ENCODE measurements around the gene CFAP77.
"Not testable (repeated sequence)": the region's sequence is repeated elsewhere in the genome, so short reads cannot be mapped to it uniquely, and the experiment has no call there.

Gene CFAP77

GRCh38 chr9:132552041-132552440 lies 142.0 kb downstream of the CFAP77 start:
- no peak for DNase-seq

- DNase-seq: no peak
These were observed 144.7 kb downstream of the CFAP77 start for GRCh38 chr9:132554755-132555154.

GRCh38 chr9:132555528-132555927 lies 145.5 kb downstream of the CFAP77 start:
- no peak for DNase-seq

GRCh38 chr9:132556235-132556634 lies 146.2 kb downstream of the CFAP77 start:
- DNase-seq: no peak

GRCh38 chr9:132556714-132557113 lies 146.7 kb downstream of the CFAP77 start:
- DNase-seq: no peak

- DNase-seq: no peak
These were observed 147.1 kb downstream of the CFAP77 start for GRCh38 chr9:132557159-132557558.

- DNase-seq: no peak
These were observed 149.7 kb downstream of the CFAP77 start for GRCh38 chr9:132559711-132560110.

GRCh38 chr9:132560616-132561202 lies 150.7 kb downstream of the CFAP77 start:
- DNase-seq: no peak

GRCh38 chr9:132562306-132562573 lies 152.2 kb downstream of the CFAP77 start:
- no peak for DNase-seq

- no peak for DNase-seq
These were observed 154.5 kb downstream of the CFAP77 start for GRCh38 chr9:132564526-132564925.

GRCh38 chr9:132568787-132569186 lies 158.8 kb downstream of the CFAP77 start:
- DNase-seq: not testable (repeated sequence)

- no peak for DNase-seq
These were observed 162.0 kb downstream of the CFAP77 start for GRCh38 chr9:132571806-132572600.

- DNase-seq: no peak
These were observed 162.9 kb downstream of the CFAP77 start for GRCh38 chr9:132572921-132573320.

- DNase-seq: peak; percentile 12
These were observed 165.1 kb downstream of the CFAP77 start for GRCh38 chr9:132575005-132575609.

- DNase-seq: no peak
These were observed 165.8 kb downstream of the CFAP77 start for GRCh38 chr9:132575811-132576210.

GRCh38 chr9:132577119-132577518 lies 167.1 kb downstream of the CFAP77 start:
- no peak for DNase-seq

GRCh38 chr9:132578367-132578932 lies 168.4 kb downstream of the CFAP77 start:
- no peak for DNase-seq

- no peak for DNase-seq
These were observed 169.4 kb downstream of the CFAP77 start for GRCh38 chr9:132579427-132579798.

- DNase-seq: no peak
These were observed 172.3 kb downstream of the CFAP77 start, which contains the start of gene BARHL1 for GRCh38 chr9:132582276-132582785. BARHL1 (plus strand) TSS chr9:132582606; CDS start chr9:132582798, 192 bp downstream.

GRCh38 chr9:132582786-132583583 lies 173.0 kb downstream of the CFAP77 start:
- no peak for DNase-seq

GRCh38 chr9:132583584-132584304 lies 173.7 kb downstream of the CFAP77 start:
- no peak for DNase-seq
